GM18909 (cell line): ENCODE results near the gene GSTA2.
"Not testable (repeated sequence)": the region's sequence is repeated elsewhere in the genome, so short reads cannot be mapped to it uniquely, and the experiment has no call there.

Experiments used
- ATAC-seq: cut with Tn5 transposase; IDR thresholded peaks from one replicate; pipeline ENCODE4 v1.9.1; 2021; ENCODE audit warnings: mild to moderate bottlenecking; ENCODE audit not compliant: unreplicated experiment, poor library complexity

Gene GSTA2

GRCh38 chr6:52727908-52728307, 35.4 kb downstream of the GSTA2 start:
- no peak for ATAC-seq

- no peak for ATAC-seq
Measured at GRCh38 chr6:52726741-52727535, 36.3 kb downstream of the GSTA2 start.

GRCh38 chr6:52726193-52726542, 37.1 kb downstream of the GSTA2 start:
- no peak for ATAC-seq

- no peak for ATAC-seq
Measured at GRCh38 chr6:52725535-52726192, 37.6 kb downstream of the GSTA2 start.

GRCh38 chr6:52725143-52725534, 38.1 kb downstream of the GSTA2 start:
- no peak for ATAC-seq

GRCh38 chr6:52724406-52725121, 38.7 kb downstream of the GSTA2 start:
- ATAC-seq, result peak; percentile 99

- no peak for ATAC-seq
Measured at GRCh38 chr6:52724042-52724405, 39.3 kb downstream of the GSTA2 start.

GRCh38 chr6:52720321-52720720, 43.0 kb downstream of the GSTA2 start:
- no peak for ATAC-seq

GRCh38 chr6:52718550-52718949, 44.7 kb downstream of the GSTA2 start:
- ATAC-seq, result no peak

GRCh38 chr6:52714761-52715160, 48.5 kb downstream of the GSTA2 start:
- ATAC-seq, result not testable (repeated sequence)

GRCh38 chr6:52712136-52712535, 51.1 kb downstream of the GSTA2 start:
- ATAC-seq, result no peak

GRCh38 chr6:52707963-52708680, 55.2 kb downstream of the GSTA2 start:
- ATAC-seq, result no peak

GRCh38 chr6:52706001-52706400, 57.3 kb downstream of the GSTA2 start:
- no peak for ATAC-seq

- not testable (repeated sequence) for ATAC-seq
Measured at GRCh38 chr6:52704781-52705502, 58.3 kb downstream of the GSTA2 start.

GRCh38 chr6:52704060-52704459, 59.2 kb downstream of the GSTA2 start:
- ATAC-seq, result no peak
